ENCODE results near the gene ZNF346.
"Not testable (repeated sequence)": the region's sequence is repeated elsewhere in the genome, so short reads cannot be mapped to it uniquely, and the experiment has no call there.

Gene ZNF346

GRCh38 chr5:176995122-176995490 is 27.4 kb upstream of the ZNF346 start:
- peaks cover 11% of the 10 kb centered on the region for H3K36me3 ChIP-seq (ENCODE audit: low read depth)
- ATAC-seq (ENCODE audit: low read depth) (no peak), DNase-seq (ENCODE audit: low spot score) (no peak)
- no peaks in the 10 kb centered on the region for H3K27me3 ChIP-seq (ENCODE audit: insufficient read depth, poor library complexity, severe bottlenecking)
- H3K4me1 ChIP-seq (ENCODE audit: insufficient read depth, poor library complexity, severe bottlenecking) = peaks cover 13% of the 10 kb centered on the region
- no peak for TF ChIP-seq CTCF (IDR thresholded peaks at IDR 0.05; ENCODE audit: poor library complexity, severe bottlenecking)
- H3K9me3 ChIP-seq (ENCODE audit: severe bottlenecking) = no peaks in the 10 kb centered on the region
- H3K27ac ChIP-seq (ENCODE audit: poor library complexity, severe bottlenecking) = peak overlapping the region; percentile 29
- no peak overlapping the region for H3K4me3 ChIP-seq (ENCODE audit: severe bottlenecking)

GRCh38 chr5:176995896-176996767 is 26.4 kb upstream of the ZNF346 start:
- Histone ChIP-seq H3K4me3 (ENCODE audit: severe bottlenecking) (no peak overlapping the region), H3K4me1 (ENCODE audit: insufficient read depth, poor library complexity, severe bottlenecking) (peaks cover 13% of the 10 kb centered on the region), H3K9me3 (ENCODE audit: severe bottlenecking) (no peaks in the 10 kb centered on the region), H3K27ac (ENCODE audit: poor library complexity, severe bottlenecking) (peak overlapping the region; percentile 29), H3K36me3 (ENCODE audit: low read depth) (peaks cover 16% of the 10 kb centered on the region), H3K27me3 (ENCODE audit: insufficient read depth, poor library complexity, severe bottlenecking) (no peaks in the 10 kb centered on the region)
- DNase-seq (ENCODE audit: low spot score) = no peak
- TF ChIP-seq CTCF (IDR thresholded peaks at IDR 0.05; ENCODE audit: poor library complexity, severe bottlenecking) = no peak
- peak; percentile 60 for ATAC-seq (ENCODE audit: low read depth)

GRCh38 chr5:176996780-176997179 is 25.7 kb upstream of the ZNF346 start:
- Histone ChIP-seq H3K4me3 (ENCODE audit: severe bottlenecking) (no peak overlapping the region), H3K27ac (ENCODE audit: poor library complexity, severe bottlenecking) (peak overlapping the region; percentile 29), H3K27me3 (ENCODE audit: insufficient read depth, poor library complexity, severe bottlenecking) (no peaks in the 10 kb centered on the region), H3K9me3 (ENCODE audit: severe bottlenecking) (no peaks in the 10 kb centered on the region), H3K4me1 (ENCODE audit: insufficient read depth, poor library complexity, severe bottlenecking) (peaks cover 13% of the 10 kb centered on the region), H3K36me3 (ENCODE audit: low read depth) (peaks cover 20% of the 10 kb centered on the region)
- no peak for DNase-seq (ENCODE audit: low spot score)
- TF ChIP-seq CTCF (IDR thresholded peaks at IDR 0.05; ENCODE audit: poor library complexity, severe bottlenecking) = no peak
- ATAC-seq (ENCODE audit: low read depth) = peak; percentile 46; the same call in 2 of the 3 replicates

- peaks cover 18% of the 10 kb centered on the region for H3K4me1 ChIP-seq (ENCODE audit: insufficient read depth, poor library complexity, severe bottlenecking)
- DNase-seq (ENCODE audit: low spot score) = no peak
- H3K36me3 ChIP-seq (ENCODE audit: low read depth) = peaks cover 34% of the 10 kb centered on the region
These were observed 23.7 kb upstream of the ZNF346 start for GRCh38 chr5:176998828-176999227.

GRCh38 chr5:176999526-176999925 is 23.0 kb upstream of the ZNF346 start:
- not testable (repeated sequence) for H3K27me3 ChIP-seq (ENCODE audit: insufficient read depth, poor library complexity, severe bottlenecking); H3K9me3 ChIP-seq (ENCODE audit: severe bottlenecking); ATAC-seq (ENCODE audit: low read depth); H3K27ac ChIP-seq (ENCODE audit: poor library complexity, severe bottlenecking); DNase-seq (ENCODE audit: low spot score); H3K4me3 ChIP-seq (ENCODE audit: severe bottlenecking)
- Histone ChIP-seq H3K4me1 (ENCODE audit: insufficient read depth, poor library complexity, severe bottlenecking) (peaks cover 25% of the 10 kb centered on the region), H3K36me3 (ENCODE audit: low read depth) (peaks cover 40% of the 10 kb centered on the region)

More at GRCh38 chr5:176998828-176999227, 23.7 kb upstream of the ZNF346 start:
- Histone ChIP-seq H3K9me3 (ENCODE audit: severe bottlenecking) (no peaks in the 10 kb centered on the region), H3K27ac (ENCODE audit: poor library complexity, severe bottlenecking) (no peak overlapping the region), H3K27me3 (ENCODE audit: insufficient read depth, poor library complexity, severe bottlenecking) (no peaks in the 10 kb centered on the region), H3K4me3 (ENCODE audit: severe bottlenecking) (no peak overlapping the region)
- TF ChIP-seq CTCF (IDR thresholded peaks at IDR 0.05; ENCODE audit: poor library complexity, severe bottlenecking) = no peak
- ATAC-seq (ENCODE audit: low read depth) = no peak

Measured in RWPE2 (cell line).